BJ (cell line): Measurements from ENCODE around the gene CHRNA7. TPM values are rescaled to one million over a fixed set of nuclear protein-coding genes. Genes with fewer than 3 reads are reported as not detected.

Experiments used
- CTCF ChIA-PET: fragments of 350-600 bp; formaldehyde crosslinking; extraction: SDS; loops from one replicate; lab custom pipeline; 2021; ENCODE audit warnings: antibody characterized with exemption, inconsistent platforms; lab: Yijun Ruan, JAX
- POLR2A ChIA-PET: fragments of 300-600 bp; sonication (Branson Sonifier 250); formaldehyde crosslinking; extraction: SDS; loops from one replicate; lab custom pipeline; 2021; ENCODE audit warnings: antibody characterized with exemption; lab: Charles Lee
- DNase-seq: peaks from one replicate; pipeline ENCODE4 v3.0.0-alpha.2; 2011; ENCODE audit warnings: low read depth
- H3K27me3 ChIP-seq: 2 replicates; pipeline ENCODE4 v1.6.0; 2011; ENCODE audit warnings: low read length; ENCODE audit not compliant: control insufficient read depth, insufficient read depth
- H3K36me3 ChIP-seq: 2 replicates; pipeline ENCODE4 v1.5.1; 2011; ENCODE audit warnings: low read length; ENCODE audit not compliant: control insufficient read depth, insufficient read depth
- H3K4me3 ChIP-seq: 2 replicates; pipeline ENCODE4 v1.5.1; 2011; ENCODE audit warnings: low read depth, mild to moderate bottlenecking, control low read depth, low read length
- polyA plus RNA-seq: library from polyadenylated mRNA; depleted of rRNA; stranded (reverse); fragments of >200 nt; gene quantifications from 2 replicates; pipeline ENCODE4 v1.2.3, GENCODE V29; 2011
- TF ChIP-seq, protein P1 (sequence below): IDR thresholded peaks from 2 replicates; pipeline ENCODE4 v1.5.1; 2011; ENCODE audit warnings: low read depth, mild to moderate bottlenecking, control low read depth, inconsistent platforms, low read length, moderate library complexity; ENCODE audit not compliant: insufficient read depth

The CHRNA7 gene
- polyA plus RNA-seq, 1 experiment = 0.10 TPM

DNA sequence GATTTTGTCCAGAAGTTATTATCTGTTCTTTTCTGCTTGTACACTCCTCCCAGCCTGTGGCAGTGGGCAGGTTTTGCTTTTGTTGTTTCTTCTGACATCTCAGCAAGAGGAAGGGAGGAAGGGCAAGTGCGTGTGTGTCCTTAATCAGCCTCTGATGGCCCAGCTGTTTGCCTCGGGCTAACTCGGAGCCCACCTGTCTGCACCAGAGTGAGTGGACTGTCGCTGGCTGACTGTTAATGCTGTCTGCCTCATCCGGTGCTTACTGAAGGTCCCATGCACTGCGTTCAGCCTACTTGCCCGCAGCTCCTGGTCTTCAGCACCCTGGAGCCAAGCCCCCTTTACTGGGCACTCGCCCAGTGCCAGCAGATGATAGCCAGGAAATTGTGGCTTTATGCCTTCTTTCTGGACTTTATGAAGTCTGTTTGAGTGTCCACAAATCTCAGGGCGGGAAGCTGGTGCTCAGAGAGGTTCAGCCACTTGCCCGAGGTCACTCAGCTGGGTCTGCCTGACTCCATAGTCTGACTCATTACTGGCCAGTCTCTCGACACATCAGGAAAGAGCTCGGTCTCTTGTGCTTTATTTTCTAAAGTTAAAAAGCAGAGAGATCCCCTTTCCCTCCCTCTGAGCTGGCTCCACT, 89.5 kb downstream of the CHRNA7 start:
- H3K27me3 ChIP-seq = no peaks in the 10 kb centered on the region
- TF ChIP-seq, protein P1, sequence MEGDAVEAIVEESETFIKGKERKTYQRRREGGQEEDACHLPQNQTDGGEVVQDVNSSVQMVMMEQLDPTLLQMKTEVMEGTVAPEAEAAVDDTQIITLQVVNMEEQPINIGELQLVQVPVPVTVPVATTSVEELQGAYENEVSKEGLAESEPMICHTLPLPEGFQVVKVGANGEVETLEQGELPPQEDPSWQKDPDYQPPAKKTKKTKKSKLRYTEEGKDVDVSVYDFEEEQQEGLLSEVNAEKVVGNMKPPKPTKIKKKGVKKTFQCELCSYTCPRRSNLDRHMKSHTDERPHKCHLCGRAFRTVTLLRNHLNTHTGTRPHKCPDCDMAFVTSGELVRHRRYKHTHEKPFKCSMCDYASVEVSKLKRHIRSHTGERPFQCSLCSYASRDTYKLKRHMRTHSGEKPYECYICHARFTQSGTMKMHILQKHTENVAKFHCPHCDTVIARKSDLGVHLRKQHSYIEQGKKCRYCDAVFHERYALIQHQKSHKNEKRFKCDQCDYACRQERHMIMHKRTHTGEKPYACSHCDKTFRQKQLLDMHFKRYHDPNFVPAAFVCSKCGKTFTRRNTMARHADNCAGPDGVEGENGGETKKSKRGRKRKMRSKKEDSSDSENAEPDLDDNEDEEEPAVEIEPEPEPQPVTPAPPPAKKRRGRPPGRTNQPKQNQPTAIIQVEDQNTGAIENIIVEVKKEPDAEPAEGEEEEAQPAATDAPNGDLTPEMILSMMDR = no peak
- no peak overlapping the region for H3K4me3 ChIP-seq
- POLR2A ChIA-PET = no interaction called here
- CTCF ChIA-PET = no interaction called here
- DNase-seq = no peak
- H3K36me3 ChIP-seq = no peaks in the 10 kb centered on the region

DNA sequence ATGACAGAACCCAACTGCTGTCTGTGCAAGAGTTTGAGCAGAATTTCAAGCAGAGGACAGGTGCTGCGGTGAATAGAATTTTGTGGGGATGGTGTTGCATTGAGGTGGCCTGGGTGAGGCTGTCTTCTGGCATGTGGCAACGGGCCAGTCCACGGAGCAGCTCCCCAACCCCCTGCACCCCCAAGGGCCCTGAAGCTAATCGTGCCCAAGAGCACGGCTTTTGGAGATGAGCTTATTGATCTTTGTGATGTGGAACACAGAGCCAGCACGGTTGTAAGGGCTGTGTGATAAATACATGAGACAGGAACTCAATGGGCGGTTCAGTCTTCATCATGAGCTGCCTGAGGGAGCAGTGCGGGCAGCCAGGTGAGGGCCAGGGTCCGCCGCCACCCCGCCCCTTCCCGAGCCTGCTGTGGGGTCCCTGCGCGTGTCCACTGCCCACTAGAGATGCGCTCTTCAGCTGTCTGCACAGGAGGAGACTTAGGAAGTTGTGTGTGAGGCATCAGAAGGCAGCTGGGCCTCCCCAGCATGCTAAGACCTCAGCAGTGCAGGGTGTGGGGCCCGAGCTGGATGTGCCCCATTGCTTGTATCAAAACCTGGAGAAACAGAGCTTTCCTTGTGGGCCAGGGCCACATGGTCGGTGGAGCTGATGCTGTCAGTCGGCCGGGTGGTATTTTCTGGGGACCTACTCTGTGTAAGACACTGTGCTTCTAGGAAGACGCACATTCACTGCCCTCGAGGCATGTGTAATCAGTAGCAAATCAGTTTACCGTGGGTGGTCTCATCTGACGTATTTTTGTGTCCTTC, 90.5 kb downstream of the CHRNA7 start:
- no peaks in the 10 kb centered on the region for H3K27me3 ChIP-seq
- POLR2A ChIA-PET = no interaction called here
- no peak for DNase-seq
- CTCF ChIA-PET = no interaction called here
- H3K4me3 ChIP-seq = no peak overlapping the region
- no peaks in the 10 kb centered on the region for H3K36me3 ChIP-seq
- TF ChIP-seq, protein P1 = no peak

DNA sequence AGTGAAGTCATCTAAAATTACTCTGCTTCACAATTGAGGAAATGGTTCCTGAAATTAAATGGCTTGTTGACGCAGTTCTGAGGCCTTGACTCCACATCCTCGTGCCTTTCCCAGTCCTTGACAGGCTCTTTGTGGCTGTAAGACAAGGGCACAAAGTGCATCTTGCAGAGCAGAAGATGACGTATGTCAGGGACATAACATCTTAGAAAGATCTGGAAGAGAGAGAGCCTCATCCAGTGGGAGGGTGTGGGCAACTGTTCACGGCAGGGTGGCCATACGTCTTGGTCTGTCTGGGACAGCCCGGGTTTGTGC, 91.0 kb downstream of the CHRNA7 start:
- no peak for DNase-seq
- POLR2A ChIA-PET = no interaction called here
- H3K36me3 ChIP-seq = no peaks in the 10 kb centered on the region
- H3K4me3 ChIP-seq = no peak overlapping the region
- TF ChIP-seq, protein P1 = no peak
- no peaks in the 10 kb centered on the region for H3K27me3 ChIP-seq
- CTCF ChIA-PET = no interaction called here

DNA sequence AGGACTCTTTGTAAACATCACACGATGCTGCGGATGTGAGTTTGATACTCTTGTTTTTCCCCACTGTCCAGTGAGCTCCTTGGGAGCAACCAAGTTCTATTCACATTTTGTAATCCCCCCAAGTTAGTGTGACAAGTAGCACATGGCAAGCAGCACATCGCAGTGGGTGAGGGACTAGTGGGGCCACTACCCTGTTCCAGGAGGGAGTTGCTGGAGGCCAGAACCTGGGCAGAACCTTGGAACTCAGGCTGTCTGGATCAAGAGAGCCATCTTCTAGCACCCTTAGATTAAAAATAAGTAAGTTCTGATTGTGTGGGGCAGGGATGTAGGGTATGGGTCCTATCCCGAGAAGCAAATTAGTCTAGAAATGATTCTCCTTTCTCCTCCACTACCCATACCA, 91.7 kb downstream of the CHRNA7 start:
- TF ChIP-seq, protein P1 = no peak
- DNase-seq = no peak
- CTCF ChIA-PET = no interaction called here
- POLR2A ChIA-PET = no interaction called here
- H3K4me3 ChIP-seq = no peak overlapping the region
- no peaks in the 10 kb centered on the region for H3K27me3 ChIP-seq
- no peaks in the 10 kb centered on the region for H3K36me3 ChIP-seq

DNA sequence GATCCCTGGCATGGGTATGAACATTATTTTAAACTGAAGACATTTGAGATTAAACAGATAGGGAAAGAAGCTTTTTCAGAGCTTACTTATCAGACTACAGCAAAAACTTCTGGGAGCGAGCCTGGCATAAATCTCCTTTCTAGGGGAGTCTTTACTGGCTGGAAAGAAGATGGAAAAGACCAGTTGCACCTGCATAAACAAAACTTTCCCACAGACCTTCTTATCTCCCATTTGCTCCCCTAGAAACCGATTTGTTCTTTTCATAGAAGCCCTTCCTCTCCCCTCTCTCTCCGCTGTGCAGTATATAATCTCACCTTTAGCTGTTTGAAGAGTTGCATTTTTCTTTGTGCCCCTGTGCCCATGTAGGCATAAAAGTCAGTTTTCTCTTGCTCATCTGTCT, 93.2 kb downstream of the CHRNA7 start:
- DNase-seq = no peak
- ChIA-PET POLR2A (no interaction called here), CTCF (no interaction called here)
- H3K36me3 ChIP-seq = no peaks in the 10 kb centered on the region
- no peak overlapping the region for H3K4me3 ChIP-seq
- no peaks in the 10 kb centered on the region for H3K27me3 ChIP-seq
- TF ChIP-seq, protein P1 = no peak
